Renal cortical epithelial cell (primary cell): Measurements from ENCODE around the gene TTC7B. TPM values are rescaled to one million over a fixed set of nuclear protein-coding genes. Genes with fewer than 3 reads are reported as not detected.

Source experiments
- DNase-seq: peaks from one replicate; pipeline ENCODE4 v3.0.0-alpha.2; 2011; ENCODE audit warnings: low read depth
- total RNA-seq: library from RNA; depleted of rRNA; stranded (reverse); fragments of >200 nt; gene quantifications from 2 replicates; pipeline ENCODE4 v1.2.3, GENCODE V29; 2014

TTC7B gene
- total RNA-seq, 1 donor from 2014 or later = 27.1 TPM

DNA sequence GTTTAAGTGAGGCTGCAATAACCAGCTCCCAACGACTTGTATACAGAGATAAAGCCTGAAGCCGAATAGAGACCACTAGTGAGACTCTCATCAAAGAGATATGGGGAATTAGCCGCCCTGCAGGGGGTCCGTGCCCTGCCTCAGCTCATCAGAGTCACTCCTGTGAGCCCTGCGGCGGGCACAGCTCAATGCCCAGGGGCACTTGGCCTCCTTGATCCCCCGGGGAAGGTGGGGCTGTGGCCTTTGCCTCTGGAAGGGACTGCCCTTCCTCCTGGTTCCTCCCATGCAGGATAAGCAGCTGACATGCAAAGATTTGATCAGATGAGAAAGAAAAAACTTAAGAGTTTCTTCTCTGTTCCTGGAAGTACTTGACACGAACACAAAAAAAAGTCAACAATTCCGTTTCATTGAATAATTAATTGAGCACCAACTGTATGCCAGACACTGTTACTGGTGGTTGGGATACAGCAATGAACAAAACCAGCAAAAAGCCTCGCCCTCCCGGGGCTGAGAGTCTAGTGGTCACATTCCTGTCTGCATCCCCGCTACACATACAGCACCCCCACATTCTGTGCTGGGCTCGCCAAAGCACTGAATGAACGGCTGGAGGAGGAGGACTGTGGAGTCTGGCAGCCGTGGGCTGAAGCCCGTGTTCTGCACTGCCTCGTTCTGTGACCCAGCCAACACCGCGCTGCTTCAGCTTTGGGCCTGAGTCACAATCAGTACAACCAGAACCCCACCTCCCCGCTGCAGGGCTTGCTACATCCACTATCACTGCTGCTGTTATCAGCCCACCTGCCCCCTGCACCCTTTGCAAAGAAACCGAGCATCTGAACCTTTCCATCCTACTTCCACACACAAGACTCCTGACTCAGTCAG is 10.3 kb downstream of the TTC7B start:
- no peak for DNase-seq

DNA sequence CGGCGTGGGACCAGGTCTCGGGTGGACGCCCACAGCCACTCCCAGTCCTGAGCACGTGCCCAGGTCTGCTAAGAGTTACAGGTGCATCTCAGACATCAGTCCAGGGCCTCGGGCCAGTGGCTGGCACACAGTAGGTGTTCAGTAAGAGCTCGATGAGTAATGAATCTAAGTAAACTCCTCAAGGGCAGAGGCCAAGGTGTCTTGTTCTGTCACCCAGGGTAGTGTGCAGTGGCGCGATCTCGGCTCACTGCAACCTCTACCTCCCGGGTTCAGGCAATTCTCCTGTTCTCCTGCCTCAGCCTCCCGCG is 11.2 kb downstream of the TTC7B start:
- DNase-seq = no peak

GRCh38 chr14:90804292-90805083 is 11.7 kb downstream of the TTC7B start:
- DNase-seq = no peak

- DNase-seq = no peak
Measured at GRCh38 chr14:90803249-90803648, 13.0 kb downstream of the TTC7B start.

DNA sequence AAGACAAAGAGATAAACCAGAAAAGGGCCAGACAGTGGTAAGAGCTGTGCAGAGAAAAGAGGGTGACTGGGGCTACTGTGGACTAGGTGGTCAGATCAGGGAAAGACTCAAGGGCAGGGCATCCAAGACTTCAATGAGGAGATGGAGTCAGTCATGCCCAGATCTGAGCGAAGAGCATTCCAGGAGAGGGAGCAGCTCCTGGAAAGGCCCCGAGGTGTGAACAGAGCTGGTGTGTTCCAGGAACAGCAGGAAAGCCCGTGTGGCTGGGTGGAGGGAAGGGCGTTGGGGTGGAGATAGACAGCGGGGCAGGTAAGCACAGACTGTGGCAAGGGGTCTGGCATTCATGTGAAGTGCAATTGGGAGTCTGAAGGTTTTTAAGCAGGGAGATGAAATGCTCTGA is 16.8 kb downstream of the TTC7B start:
- DNase-seq = no peak

- DNase-seq = no peak
Measured at GRCh38 chr14:90797919-90798318, 18.3 kb downstream of the TTC7B start.

DNA sequence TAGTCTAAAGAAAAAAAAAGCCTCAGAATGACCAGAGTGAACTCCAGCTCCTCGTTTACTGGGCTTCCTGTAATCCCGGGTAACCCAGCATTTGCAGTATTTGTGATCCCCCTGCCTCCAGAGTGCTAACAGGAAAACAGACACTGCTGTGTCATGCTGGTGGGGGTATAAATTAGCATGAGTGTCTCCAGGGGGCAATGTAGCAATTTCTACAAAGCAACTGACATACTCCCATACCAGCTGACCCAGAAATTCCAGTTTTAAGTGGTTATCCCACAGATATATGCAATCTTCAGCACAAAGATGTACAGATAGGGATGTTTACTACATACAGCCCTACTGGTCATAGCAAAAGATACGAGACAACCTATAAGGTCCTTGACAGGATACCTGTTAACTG is 18.8 kb downstream of the TTC7B start:
- no peak for DNase-seq

DNA sequence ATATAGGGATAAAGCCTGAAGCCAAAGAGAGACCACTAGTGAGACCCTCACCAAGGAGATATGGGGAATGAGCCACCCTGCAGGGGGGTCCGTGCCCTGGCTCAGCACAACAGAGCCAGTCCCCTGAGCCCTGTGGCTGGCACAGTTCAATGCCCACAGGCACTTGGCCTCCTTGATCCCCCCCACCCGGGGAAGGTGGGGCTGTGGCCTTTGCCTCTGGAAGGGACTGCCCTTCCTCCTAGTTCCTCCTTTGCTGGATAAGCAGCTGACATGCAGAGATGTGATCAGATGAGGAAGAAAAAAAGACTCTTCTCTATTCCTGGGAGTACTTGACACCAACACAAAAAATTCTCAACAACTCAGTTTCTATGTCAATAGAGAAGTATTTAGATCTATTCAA is 19.9 kb downstream of the TTC7B start:
- no peak for DNase-seq

DNA sequence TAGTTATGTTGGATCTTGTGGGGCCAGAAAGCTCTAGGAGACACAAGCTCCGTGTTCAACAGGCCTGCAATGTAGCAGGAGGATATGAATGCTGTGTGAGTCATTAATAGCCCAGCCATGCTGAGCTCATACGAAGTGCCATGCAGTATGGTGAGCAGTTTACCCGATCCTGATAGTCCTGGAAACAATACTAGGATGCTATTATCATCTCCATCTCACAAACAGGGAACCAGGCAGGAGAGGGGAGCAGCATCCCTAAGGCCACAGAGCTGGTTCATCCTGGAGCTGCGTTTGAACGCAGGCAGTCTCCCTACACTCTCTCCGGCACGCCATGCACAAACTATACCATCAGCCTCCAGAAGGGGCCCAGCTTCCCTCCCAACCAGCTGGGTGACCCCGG is 20.5 kb downstream of the TTC7B start:
- peak; percentile 89 for DNase-seq

- DNase-seq = no peak
Measured at GRCh38 chr14:90791486-90791885, 24.7 kb downstream of the TTC7B start.

GRCh38 chr14:90788031-90788430 is 28.2 kb downstream of the TTC7B start:
- no peak for DNase-seq

DNA sequence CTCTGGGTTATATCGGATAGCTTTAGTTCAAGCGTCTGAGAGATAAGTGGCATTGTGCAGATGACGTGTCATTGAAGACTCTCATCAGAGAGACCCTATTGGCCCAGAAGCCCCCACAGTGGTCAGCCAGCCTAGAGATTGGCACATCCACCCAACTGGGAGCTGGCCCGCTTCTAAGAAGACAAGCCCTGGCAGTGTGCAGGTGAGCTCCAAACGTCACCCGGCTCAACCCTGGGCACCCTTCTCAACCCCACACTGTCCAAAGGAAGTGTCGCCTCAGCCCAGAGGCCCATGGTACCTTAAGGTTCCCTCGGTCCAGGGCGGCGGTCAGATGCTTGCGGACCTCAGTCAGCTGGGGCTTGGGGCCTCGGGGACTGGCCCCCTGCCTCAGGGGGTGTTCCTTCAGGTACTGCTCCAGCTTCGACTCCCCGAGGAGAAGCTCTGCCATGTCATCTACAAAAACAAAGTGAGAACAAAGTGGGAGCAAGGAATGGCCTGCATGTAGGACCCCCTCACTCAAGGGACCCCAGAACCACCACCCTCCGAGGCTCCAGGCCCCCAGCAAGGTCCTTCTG is 30.3 kb downstream of the TTC7B start:
- DNase-seq = no peak

GRCh38 chr14:90785471-90785870 is 30.8 kb downstream of the TTC7B start:
- no peak for DNase-seq

GRCh38 chr14:90784621-90785270 is 31.5 kb downstream of the TTC7B start:
- DNase-seq = no peak

DNA sequence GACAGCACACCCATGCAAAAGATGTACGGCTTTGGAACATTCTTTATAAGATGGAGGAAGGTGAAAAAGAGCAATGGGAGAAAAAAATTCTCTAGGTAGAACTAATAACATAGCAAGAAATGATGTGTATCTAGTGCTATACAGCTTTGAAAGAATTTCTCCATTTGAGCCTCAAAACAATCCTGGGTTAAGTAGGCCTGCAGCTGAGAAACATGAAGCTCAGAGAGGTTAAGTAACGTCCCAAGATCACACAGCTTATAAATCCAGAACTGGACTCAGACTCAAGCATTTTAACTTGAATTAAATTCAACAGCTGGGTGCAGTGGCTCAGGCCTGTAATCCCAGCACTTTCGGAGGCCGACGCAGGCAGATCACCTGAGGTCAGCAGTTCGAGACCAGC is 32.9 kb downstream of the TTC7B start:
- DNase-seq = no peak

GRCh38 chr14:90782892-90783291 is 33.3 kb downstream of the TTC7B start:
- no peak for DNase-seq

DNA sequence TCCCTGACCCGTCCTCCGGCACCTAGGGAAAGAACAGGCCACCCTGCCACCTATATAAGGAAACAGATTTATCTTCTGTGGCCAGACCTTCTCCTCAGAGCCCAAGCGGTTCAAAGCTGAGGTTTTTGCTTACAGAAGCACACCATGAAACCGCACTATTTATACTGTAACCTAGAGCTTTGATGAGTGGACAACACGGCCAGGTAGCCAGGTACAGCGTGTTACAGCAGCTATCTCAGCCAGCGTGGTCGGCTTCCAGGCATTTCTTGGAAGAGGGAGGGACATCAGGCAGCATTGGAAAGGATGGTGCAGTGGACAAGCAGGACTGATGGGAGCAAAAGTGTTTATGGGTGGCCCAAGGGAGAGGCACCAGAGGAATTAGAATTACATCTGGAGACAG is 34.4 kb downstream of the TTC7B start:
- DNase-seq = no peak

- peak; percentile 99 for DNase-seq
Measured at GRCh38 chr14:90781344-90781761, 34.9 kb downstream of the TTC7B start.

- no peak for DNase-seq
Measured at GRCh38 chr14:90780519-90780918, 35.7 kb downstream of the TTC7B start.

- DNase-seq = no peak
Measured at GRCh38 chr14:90778571-90779255, 37.5 kb downstream of the TTC7B start.

GRCh38 chr14:90777830-90778485 is 38.3 kb downstream of the TTC7B start:
- no peak for DNase-seq
